K562 (cell line): Measurements from ENCODE around the gene PGBD1. TPM values are rescaled to one million over a fixed set of nuclear protein-coding genes. Genes with fewer than 3 reads are reported as not detected.

Experiments used
- HNRNPK ChIP-seq: fragments of 200-400 bp; formaldehyde crosslinking; IDR thresholded peaks from one replicate; pipeline ENCODE4 v1.6.1; 2018; ENCODE audit warnings: mild to moderate bottlenecking, low read depth, low read length; ENCODE audit not compliant: poor library complexity, severe bottlenecking
- PTTG1 ChIP-seq: fragments of 450-650 bp; IDR thresholded peaks from 2 replicates; pipeline ENCODE4 v1.6.1; 2016; ENCODE audit warnings: low read depth, mild to moderate bottlenecking, missing genetic modification characterization, missing compliant biosample characterization
- TAL1 ChIP-seq: fragments of 450-650 bp; IDR thresholded peaks from 2 replicates; pipeline ENCODE4 v1.6.1; 2016; ENCODE audit warnings: mild to moderate bottlenecking
- TCF3 ChIP-seq: sonication (generic); formaldehyde crosslinking; IDR thresholded peaks from 2 replicates; pipeline ENCODE4 v1.4.0; 2020; ENCODE audit warnings: mild to moderate bottlenecking, missing genetic modification reagents
- ZFX ChIP-seq: sonication (generic); formaldehyde crosslinking; IDR thresholded peaks from 2 replicates; pipeline ENCODE4 v1.8.0; 2022; ENCODE audit warnings: mild to moderate bottlenecking, missing genetic modification reagents, moderate library complexity
- ZNF134 ChIP-seq: fragments of 250-450 bp; sonication (Bioruptor Pico); conservative IDR thresholded peaks from 2 replicates; pipeline ENCODE4 v1.4.0; 2020
- ZNF146 ChIP-seq: IDR thresholded peaks from one replicate; pipeline ENCODE4 v1.6.1; 2018; ENCODE audit warnings: missing compliant biosample characterization; ENCODE audit not compliant: unreplicated experiment
- polyA plus RNA-seq, 8 experiments: library from polyadenylated mRNA; depleted of rRNA in 4 of 8; stranded (reverse) in 5 of 8; unstranded in 3 of 8; fragments of >200 nt; fragmentation: Nextera tagmentation in 2 of 8; fragmentation: Illumina TruSeq in 1 of 8; extraction: Ambion mirVana in 2 of 8; extraction: Trizol in 1 of 8; gene quantifications; 2 replicates each; pipeline versions ENCODE4 v1.2.1 to v1.2.3, GENCODE V29; 2011 to 2014; ENCODE audit warnings: inconsistent platforms in 1 of 8, missing spikeins in 1 of 8
- total RNA-seq, 7 experiments: library from RNA; depleted of rRNA in 6 of 7; stranded (reverse); fragments of >200 nt in 6 of 7; fragmentation: Illumina TruSeq in 2 of 7; extraction: Trizol in 2 of 7; gene quantifications; 2 replicates each; pipeline versions ENCODE4 v1.2.1 to v1.2.3, GENCODE V29; 2011 to 2021; ENCODE audit warnings: low replicate concordance in 1 of 7
- TF ChIP-seq, protein P1 (sequence below): sonication (generic); formaldehyde crosslinking; IDR thresholded peaks from 2 replicates; pipeline ENCODE4 v1.9.0; 2022; ENCODE audit warnings: mild to moderate bottlenecking, missing genetic modification reagents
- TF ChIP-seq, protein P2 (sequence below): sonication (generic); formaldehyde crosslinking; IDR thresholded peaks from 2 replicates; pipeline ENCODE4 v1.8.0; 2023; ENCODE audit warnings: mild to moderate bottlenecking, missing genetic modification reagents
- TF ChIP-seq, protein P3 (sequence below): sonication (generic); formaldehyde crosslinking; IDR thresholded peaks from 2 replicates; pipeline ENCODE4 v1.8.0; 2022; ENCODE audit warnings: mild to moderate bottlenecking, missing genetic modification reagents, borderline replicate concordance

Gene PGBD1
- total and polyA plus RNA-seq, 9 of the 15 experiments (the other 6 are each of a cell fraction or from before 2014, with no cell fraction given), result 3.3 to 9.0 (median 7.3) TPM

DNA sequence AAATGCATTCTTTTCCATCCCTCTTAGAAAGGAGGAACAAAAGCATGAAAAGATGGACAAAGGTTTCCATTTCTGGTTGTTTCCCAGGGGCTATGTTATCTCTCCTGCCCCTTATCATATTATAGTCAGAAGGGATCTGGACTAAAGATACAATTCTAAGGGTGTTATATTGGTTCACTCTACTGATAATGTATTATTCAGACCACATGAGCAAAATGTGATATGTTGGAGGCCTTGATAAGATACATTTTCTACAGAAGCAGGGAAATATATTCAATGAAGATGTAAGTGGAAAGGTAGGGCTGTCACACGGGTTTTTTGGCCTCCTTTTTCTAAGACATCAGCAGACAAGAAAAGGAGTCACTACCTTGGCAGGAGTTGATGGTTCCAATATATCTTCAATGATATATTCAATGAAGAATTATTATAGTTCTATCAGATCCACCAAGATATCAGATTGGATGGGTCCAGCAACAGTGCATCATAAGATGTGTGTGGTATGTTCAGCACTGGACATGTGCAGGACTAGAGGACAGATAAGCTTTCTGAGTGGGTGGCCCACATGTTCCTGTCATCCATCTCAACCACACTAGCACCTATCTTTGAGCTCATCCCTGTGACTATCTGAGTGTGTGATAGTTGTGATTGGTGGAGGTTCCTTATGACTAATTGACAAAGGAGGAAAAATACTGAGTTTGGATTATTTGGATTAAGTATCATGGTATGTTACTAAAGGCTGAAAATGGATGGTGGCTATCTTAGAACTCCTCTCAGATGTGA lies 62.7 kb downstream of the PGBD1 start (continued):
- TF ChIP-seq, protein P1, sequence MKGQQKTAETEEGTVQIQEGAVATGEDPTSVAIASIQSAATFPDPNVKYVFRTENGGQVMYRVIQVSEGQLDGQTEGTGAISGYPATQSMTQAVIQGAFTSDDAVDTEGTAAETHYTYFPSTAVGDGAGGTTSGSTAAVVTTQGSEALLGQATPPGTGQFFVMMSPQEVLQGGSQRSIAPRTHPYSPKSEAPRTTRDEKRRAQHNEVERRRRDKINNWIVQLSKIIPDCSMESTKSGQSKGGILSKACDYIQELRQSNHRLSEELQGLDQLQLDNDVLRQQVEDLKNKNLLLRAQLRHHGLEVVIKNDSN (CRISPR knock-in tag), result peak; percentile 32; the same call in 1 of the 2 replicates
- TF ChIP-seq, protein P2, sequence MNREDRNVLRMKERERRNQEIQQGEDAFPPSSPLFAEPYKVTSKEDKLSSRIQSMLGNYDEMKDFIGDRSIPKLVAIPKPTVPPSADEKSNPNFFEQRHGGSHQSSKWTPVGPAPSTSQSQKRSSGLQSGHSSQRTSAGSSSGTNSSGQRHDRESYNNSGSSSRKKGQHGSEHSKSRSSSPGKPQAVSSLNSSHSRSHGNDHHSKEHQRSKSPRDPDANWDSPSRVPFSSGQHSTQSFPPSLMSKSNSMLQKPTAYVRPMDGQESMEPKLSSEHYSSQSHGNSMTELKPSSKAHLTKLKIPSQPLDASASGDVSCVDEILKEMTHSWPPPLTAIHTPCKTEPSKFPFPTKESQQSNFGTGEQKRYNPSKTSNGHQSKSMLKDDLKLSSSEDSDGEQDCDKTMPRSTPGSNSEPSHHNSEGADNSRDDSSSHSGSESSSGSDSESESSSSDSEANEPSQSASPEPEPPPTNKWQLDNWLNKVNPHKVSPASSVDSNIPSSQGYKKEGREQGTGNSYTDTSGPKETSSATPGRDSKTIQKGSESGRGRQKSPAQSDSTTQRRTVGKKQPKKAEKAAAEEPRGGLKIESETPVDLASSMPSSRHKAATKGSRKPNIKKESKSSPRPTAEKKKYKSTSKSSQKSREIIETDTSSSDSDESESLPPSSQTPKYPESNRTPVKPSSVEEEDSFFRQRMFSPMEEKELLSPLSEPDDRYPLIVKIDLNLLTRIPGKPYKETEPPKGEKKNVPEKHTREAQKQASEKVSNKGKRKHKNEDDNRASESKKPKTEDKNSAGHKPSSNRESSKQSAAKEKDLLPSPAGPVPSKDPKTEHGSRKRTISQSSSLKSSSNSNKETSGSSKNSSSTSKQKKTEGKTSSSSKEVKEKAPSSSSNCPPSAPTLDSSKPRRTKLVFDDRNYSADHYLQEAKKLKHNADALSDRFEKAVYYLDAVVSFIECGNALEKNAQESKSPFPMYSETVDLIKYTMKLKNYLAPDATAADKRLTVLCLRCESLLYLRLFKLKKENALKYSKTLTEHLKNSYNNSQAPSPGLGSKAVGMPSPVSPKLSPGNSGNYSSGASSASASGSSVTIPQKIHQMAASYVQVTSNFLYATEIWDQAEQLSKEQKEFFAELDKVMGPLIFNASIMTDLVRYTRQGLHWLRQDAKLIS (CRISPR knock-in tag), result no peak
- TF ChIP-seq ZNF134, result no peak
- TF ChIP-seq HNRNPK, result no peak
- no peak for TF ChIP-seq PTTG1 (tag)
- TF ChIP-seq ZNF146 (CRISPR knock-in tag), result no peak
- no peak for TF ChIP-seq ZFX
- peak; percentile 46 for TF ChIP-seq TAL1
- TF ChIP-seq TCF3 (CRISPR knock-in tag), result peak; percentile 71
- TF ChIP-seq, protein P3, sequence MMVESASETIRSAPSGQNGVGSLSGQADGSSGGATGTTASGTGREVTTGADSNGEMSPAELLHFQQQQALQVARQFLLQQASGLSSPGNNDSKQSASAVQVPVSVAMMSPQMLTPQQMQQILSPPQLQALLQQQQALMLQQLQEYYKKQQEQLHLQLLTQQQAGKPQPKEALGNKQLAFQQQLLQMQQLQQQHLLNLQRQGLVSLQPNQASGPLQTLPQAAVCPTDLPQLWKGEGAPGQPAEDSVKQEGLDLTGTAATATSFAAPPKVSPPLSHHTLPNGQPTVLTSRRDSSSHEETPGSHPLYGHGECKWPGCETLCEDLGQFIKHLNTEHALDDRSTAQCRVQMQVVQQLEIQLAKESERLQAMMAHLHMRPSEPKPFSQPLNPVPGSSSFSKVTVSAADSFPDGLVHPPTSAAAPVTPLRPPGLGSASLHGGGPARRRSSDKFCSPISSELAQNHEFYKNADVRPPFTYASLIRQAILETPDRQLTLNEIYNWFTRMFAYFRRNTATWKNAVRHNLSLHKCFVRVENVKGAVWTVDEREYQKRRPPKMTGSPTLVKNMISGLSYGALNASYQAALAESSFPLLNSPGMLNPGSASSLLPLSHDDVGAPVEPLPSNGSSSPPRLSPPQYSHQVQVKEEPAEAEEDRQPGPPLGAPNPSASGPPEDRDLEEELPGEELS (CRISPR knock-in tag), result no peak
- TF ChIP-seq, all 486 proteins: peak for 51
